Kidney epithelial cell (primary cell): ENCODE results near the gene RBFOX2. TPM values are rescaled to one million over a fixed set of nuclear protein-coding genes. Genes with fewer than 3 reads are reported as not detected.

Experiments used
- DNase-seq: peaks from one replicate; pipeline ENCODE4 v3.0.0-alpha.2; 2010; ENCODE audit warnings: low read depth
- H3K27me3 ChIP-seq: 2 replicates; pipeline ENCODE4 v1.6.0; 2011; ENCODE audit warnings: low read length; ENCODE audit not compliant: control insufficient read depth, insufficient read depth
- H3K36me3 ChIP-seq: 2 replicates; pipeline ENCODE4 v1.5.1; 2011; ENCODE audit warnings: low read length; ENCODE audit not compliant: control insufficient read depth, insufficient read depth
- H3K4me3 ChIP-seq: 2 replicates; pipeline ENCODE4 v1.5.1; 2011; ENCODE audit warnings: low read depth, mild to moderate bottlenecking, control low read depth, low read length
- total RNA-seq: library from RNA; depleted of rRNA; stranded (reverse); fragments of >200 nt; gene quantifications from 2 replicates; pipeline ENCODE4 v1.2.3, GENCODE V29; 2015
- TF ChIP-seq, protein P1 (sequence below): IDR thresholded peaks from 2 replicates; pipeline ENCODE4 v1.5.1; 2011; ENCODE audit warnings: mild to moderate bottlenecking, moderate library complexity, low read length, control low read depth, inconsistent platforms; ENCODE audit not compliant: insufficient read depth, poor library complexity, severe bottlenecking

The RBFOX2 gene
- total RNA-seq, 1 donor from 2014 or later, result 75.1 TPM

DNA sequence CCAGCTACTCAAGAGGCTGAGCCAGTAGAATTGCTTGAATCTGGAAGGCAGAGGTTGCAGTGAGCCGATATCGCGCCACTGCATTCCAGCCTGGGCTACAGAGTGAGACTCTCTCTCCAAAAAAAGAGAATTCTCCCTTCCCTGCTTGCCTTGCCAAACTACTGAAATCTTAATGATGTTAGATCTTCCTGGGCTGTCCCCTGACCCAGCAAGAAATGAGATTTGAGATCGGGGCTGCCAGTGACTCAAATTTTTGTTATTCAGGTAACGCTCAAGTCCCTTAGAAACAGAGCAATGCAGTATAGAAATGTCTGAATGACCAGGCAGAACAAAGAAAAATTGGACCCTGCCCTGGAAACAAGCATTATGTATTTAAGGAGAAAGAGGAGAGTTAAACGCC is 4.0 kb upstream of the RBFOX2 start:
- no peaks in the 10 kb centered on the region for H3K27me3 ChIP-seq
- no peak overlapping the region for H3K4me3 ChIP-seq
- no peak for DNase-seq
- no peaks in the 10 kb centered on the region for H3K36me3 ChIP-seq
- TF ChIP-seq, protein P1, sequence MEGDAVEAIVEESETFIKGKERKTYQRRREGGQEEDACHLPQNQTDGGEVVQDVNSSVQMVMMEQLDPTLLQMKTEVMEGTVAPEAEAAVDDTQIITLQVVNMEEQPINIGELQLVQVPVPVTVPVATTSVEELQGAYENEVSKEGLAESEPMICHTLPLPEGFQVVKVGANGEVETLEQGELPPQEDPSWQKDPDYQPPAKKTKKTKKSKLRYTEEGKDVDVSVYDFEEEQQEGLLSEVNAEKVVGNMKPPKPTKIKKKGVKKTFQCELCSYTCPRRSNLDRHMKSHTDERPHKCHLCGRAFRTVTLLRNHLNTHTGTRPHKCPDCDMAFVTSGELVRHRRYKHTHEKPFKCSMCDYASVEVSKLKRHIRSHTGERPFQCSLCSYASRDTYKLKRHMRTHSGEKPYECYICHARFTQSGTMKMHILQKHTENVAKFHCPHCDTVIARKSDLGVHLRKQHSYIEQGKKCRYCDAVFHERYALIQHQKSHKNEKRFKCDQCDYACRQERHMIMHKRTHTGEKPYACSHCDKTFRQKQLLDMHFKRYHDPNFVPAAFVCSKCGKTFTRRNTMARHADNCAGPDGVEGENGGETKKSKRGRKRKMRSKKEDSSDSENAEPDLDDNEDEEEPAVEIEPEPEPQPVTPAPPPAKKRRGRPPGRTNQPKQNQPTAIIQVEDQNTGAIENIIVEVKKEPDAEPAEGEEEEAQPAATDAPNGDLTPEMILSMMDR, result no peak

DNA sequence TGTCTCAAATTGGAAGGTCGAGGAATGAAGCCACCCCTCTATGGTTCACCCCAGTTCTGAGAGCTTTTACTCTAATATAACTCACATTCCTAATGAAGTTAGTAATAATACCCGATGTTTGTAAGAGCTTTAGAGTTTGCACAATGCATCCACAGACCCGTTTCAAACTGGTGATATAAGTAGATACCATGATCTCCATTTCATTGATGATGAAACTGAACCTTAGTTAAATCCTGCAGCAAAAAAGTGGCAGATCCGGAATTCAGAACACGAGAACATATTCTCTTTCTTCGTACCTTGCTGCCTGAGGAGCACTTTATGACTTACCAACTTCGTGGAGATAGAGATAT is 757 bp upstream of the RBFOX2 start:
- TF ChIP-seq, protein P1, result no peak
- no peaks in the 10 kb centered on the region for H3K36me3 ChIP-seq
- H3K4me3 ChIP-seq, result peak overlapping the region; percentile 48
- no peaks in the 10 kb centered on the region for H3K27me3 ChIP-seq
- DNase-seq, result no peak

DNA sequence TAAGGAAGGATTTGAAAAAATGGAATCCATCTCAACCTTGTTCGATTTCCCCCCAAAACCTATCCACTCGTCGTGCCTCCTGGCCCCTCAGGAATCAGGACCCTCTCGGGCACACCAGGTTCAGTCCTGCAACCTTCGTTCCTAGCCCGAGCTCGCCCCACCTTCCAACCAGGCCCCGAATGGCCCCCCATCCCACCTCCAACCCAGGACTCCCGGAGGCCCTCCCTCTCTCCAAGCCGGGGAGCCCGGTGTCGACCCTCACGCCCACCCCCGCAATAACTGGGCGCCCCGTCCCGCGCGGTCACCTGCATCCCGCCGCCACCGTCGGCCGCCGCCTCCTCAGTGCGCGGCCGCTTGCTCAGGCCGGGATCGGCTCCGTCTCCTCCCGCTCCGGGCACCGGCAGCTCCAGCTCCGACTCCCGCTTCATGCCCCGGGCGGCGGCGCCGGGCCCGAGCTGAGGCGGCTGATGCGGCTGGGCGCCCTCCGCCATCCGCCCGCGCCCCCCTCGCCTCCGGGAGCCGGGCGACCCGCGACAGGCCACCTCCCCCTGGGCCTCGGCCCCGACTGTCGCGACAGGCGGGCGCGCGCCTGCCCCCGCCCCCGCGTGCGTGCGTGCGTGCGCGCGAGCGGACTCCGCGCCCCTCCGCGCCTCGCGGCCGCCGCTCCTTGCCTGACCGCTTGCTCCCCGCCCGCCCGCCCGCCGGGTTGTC is 534 bp downstream of the RBFOX2 start:
- TF ChIP-seq, protein P1, result no peak
- no peak for DNase-seq

DNA sequence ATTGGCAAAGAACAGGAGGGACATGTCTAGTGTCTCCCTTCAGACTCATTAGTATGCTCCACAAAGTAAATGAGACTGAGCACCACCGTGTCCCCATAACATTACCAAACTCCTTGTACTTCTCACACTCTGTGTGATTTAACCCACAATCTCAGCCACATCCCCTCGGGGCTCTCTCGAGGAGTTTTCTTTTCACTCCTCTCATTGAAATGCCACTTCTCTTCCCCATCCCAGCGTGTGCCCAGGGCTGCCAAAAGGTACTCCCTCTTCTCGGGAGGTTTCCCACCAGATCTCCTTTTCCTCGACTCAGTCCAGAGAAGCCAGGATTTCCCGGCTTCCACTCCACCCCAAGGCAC is 1.1 kb downstream of the RBFOX2 start:
- TF ChIP-seq, protein P1, result no peak
- no peaks in the 10 kb centered on the region for H3K27me3 ChIP-seq

More for the DNA sequence above, 534 bp downstream of the RBFOX2 start:
- H3K27me3 ChIP-seq, result no peaks in the 10 kb centered on the region
- peak overlapping the region; percentile 64 for H3K4me3 ChIP-seq
- H3K36me3 ChIP-seq, result no peaks in the 10 kb centered on the region

DNA sequence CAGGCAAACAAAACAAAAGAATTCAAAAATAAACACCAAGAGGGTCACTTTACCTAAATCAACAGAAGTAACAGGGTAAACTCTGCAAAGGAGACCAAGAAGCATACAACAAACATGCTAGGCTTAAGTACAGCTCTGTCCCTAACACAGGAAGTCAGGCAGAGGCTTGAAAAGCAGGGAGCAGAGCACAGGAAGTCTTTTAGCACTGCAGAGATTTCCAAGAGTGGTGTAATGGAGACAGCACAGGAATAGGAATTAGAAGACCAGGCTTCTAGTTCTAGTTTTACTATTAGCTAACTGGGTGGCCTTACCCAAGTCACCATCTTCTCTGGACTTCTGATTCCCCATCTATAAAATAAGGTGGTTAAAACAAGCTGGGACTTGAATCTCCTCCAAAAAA is 1.9 kb downstream of the RBFOX2 start:
- H3K36me3 ChIP-seq, result no peaks in the 10 kb centered on the region
- TF ChIP-seq, protein P1, result no peak
- no peak overlapping the region for H3K4me3 ChIP-seq
- no peaks in the 10 kb centered on the region for H3K27me3 ChIP-seq
- no peak for DNase-seq

More for the DNA sequence above, 1.1 kb downstream of the RBFOX2 start:
- peak overlapping the region; percentile 64 for H3K4me3 ChIP-seq
- no peaks in the 10 kb centered on the region for H3K36me3 ChIP-seq
- no peak for DNase-seq

DNA sequence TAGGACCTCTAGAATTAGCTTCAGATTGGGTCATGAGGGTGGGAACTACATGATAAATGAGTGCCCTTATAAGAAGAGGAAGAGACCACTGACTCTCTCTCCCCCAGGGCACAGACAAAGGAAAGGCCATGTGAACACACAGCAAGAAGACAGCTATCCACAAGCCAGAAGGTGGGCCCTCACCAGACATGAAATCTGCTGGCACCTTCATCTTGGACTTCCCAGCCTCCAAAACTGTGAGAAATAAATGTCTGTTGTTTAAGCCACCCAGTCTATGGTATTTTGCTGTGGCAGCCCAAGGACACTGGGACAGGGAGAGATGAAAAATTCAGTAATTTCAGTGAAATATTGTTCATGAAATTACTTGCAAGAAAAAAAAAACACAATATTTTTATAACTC is 5.9 kb downstream of the RBFOX2 start:
- Histone ChIP-seq H3K4me3 (no peak overlapping the region), H3K27me3 (no peaks in the 10 kb centered on the region), H3K36me3 (no peaks in the 10 kb centered on the region)
- TF ChIP-seq, protein P1, result no peak
- DNase-seq, result no peak
